HFFc6 (cell line): ENCODE measurements around the gene MED23. TPM values are rescaled to one million over a fixed set of nuclear protein-coding genes. Genes with fewer than 3 reads are reported as not detected.

Experiments
- DNase-seq: peaks from one replicate; pipeline ENCODE4 v3.0.0-alpha.2; 2018
- H3K27ac Mint-ChIP-seq: 2 replicates; pipeline ENCODE4 v1.8.0; 2020; ENCODE audit warnings: mild to moderate bottlenecking, mixed read lengths
- H3K27me3 Mint-ChIP-seq: 2 replicates; pipeline ENCODE4 v1.8.0; 2021; ENCODE audit warnings: mild to moderate bottlenecking, moderate library complexity, mixed read lengths; ENCODE audit not compliant: insufficient read depth
- H3K36me3 Mint-ChIP-seq: 2 replicates; pipeline ENCODE4 v1.8.0; 2021; ENCODE audit warnings: low read depth, mixed read lengths
- H3K4me1 Mint-ChIP-seq: 2 replicates; pipeline ENCODE4 v1.8.0; 2020; ENCODE audit warnings: low read depth, mixed read lengths
- H3K4me3 Mint-ChIP-seq: 2 replicates; pipeline ENCODE4 v1.8.0; 2020; ENCODE audit warnings: mild to moderate bottlenecking, moderate library complexity, mixed read lengths
- H3K9me3 Mint-ChIP-seq: 2 replicates; pipeline ENCODE4 v1.8.0; 2020; ENCODE audit warnings: mild to moderate bottlenecking, mixed read lengths
- total RNA-seq, 6 experiments: library from RNA; stranded (reverse); fragmentation: NEBNext Ultra II Directional; extraction: Animal tissue kit (Norgen Biotek cat#: 25700); gene quantifications; 2 replicates in 1 of 6; 3 replicates in 5 of 6; pipeline ENCODE4 v1.2.3, GENCODE V29; 2021
- TF ChIP-seq, protein P1 (sequence below): fragments of 200-600 bp; sonication (generic); IDR thresholded peaks from 2 replicates; pipeline ENCODE4 v1.5.0; 2021; ENCODE audit warnings: antibody characterized with exemption, mild to moderate bottlenecking

MED23 gene
- total RNA-seq, 6 experiments from 2014 or later = 20.5 to 27.3 (median 23.8) TPM

DNA sequence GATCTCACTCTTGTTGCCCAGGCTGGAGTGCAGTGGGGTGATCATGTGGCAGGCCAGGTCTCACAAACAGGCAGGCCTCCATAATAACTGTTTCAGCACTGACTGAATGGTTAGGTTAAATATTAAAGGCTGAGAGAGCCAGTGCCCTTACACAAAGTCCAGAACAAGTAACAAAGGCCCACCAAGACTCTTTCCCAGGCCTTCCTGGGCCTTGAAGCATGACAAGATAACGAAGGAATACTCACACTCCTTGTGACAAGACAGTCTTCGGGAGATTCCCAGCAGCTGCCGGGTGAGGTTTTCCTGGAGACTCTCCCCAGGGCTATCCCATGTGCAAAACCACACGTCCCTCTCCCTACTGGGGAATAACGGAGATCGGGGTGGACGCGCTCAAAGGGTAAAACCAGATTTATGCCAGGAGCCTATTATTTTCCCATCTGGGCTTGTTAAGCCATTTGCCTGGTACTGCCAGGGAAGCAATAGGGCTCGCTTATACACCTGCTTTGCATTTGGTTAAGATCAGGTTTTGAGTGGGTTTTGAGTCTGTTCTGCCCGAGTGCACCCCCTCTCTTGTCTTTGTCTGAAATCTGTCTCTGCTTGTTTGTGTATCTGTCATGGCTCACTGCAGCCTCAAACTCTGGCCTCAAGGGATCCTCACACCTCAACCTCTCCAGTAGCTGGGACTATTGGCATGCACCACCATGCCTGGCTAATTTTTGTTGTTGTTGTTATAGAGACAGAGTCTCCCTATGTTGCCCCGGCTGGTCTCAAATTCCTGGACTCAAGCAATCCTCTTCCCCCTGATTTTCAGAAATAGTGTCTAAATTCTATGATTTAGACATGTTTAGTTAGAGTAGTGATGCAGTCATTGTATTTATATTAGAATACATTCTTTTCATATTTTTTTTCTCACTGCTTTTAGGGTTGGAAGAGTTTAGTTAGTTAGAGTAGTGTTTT lies 7.6 kb upstream of the MED23 start:
- DNase-seq = no peak
- TF ChIP-seq, protein P1, sequence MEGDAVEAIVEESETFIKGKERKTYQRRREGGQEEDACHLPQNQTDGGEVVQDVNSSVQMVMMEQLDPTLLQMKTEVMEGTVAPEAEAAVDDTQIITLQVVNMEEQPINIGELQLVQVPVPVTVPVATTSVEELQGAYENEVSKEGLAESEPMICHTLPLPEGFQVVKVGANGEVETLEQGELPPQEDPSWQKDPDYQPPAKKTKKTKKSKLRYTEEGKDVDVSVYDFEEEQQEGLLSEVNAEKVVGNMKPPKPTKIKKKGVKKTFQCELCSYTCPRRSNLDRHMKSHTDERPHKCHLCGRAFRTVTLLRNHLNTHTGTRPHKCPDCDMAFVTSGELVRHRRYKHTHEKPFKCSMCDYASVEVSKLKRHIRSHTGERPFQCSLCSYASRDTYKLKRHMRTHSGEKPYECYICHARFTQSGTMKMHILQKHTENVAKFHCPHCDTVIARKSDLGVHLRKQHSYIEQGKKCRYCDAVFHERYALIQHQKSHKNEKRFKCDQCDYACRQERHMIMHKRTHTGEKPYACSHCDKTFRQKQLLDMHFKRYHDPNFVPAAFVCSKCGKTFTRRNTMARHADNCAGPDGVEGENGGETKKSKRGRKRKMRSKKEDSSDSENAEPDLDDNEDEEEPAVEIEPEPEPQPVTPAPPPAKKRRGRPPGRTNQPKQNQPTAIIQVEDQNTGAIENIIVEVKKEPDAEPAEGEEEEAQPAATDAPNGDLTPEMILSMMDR = no peak
- peaks cover 6% of the 10 kb centered on the region for H3K27me3 Mint-ChIP-seq
- H3K9me3 Mint-ChIP-seq = no peaks in the 10 kb centered on the region
- peaks cover 7% of the 10 kb centered on the region; the same call in 1 of the 2 replicates for H3K4me1 Mint-ChIP-seq
- no peaks in the 10 kb centered on the region for H3K36me3 Mint-ChIP-seq
- no peak overlapping the region for H3K4me3 Mint-ChIP-seq
- H3K27ac Mint-ChIP-seq = no peak overlapping the region

DNA sequence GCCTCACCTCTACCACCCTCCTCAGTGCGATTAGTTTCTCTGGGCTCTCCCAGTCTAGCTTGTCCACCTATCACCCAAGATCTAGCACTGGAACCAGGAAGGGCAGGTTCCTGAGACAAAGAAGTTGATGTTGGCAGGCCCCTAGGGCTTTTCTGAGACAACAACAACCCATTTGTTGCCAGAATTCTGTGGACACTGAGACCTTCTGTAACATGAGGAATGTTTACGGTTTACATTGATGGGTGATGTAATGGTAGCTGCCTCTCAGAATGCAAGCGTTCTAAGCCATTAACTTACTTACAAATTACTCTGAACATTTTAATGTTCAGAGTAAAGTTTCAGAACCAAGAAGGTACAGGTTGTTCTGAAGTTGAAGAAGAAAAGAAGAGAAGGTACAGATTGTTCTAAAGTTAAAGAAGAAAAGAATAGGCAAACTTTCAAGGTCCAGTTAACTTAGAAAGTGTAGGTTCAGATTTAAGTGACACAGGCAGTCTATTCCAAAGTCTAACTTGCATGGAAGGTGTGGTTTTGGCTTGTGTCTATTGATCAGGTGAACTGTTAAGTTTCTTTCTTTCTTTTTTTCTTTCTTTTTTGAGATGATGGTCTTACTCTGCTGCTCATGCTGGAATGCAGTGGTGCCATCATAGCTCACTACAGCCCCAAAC lies 3.7 kb upstream of the MED23 start:
- TF ChIP-seq, protein P1 = no peak
- Mint-ChIP-seq H3K36me3 (peaks cover 6% of the 10 kb centered on the region), H3K4me1 (peaks cover 41% of the 10 kb centered on the region), H3K27me3 (peaks cover 6% of the 10 kb centered on the region), H3K27ac (no peak overlapping the region), H3K4me3 (no peak overlapping the region), H3K9me3 (no peaks in the 10 kb centered on the region)
- no peak for DNase-seq

DNA sequence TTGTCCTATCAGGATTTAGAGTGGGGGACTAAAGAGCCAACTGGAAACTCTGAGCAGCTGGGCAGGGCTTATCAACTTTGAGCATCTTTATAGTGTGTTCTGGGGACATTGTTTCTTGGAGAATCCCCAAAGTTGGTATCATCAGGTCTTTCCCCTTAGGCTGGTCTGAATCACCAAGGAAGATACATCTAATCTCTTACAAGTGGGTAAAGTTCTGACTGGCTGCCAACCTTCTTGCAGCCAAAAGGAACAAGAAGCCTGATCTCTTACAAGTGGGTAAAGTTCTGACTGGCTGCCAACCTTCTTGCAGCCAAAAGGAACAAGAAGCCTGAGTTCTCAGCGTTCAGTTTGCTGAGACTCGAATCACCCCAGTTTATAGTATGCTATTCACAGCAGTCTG lies 1.6 kb upstream of the MED23 start:
- Mint-ChIP-seq H3K9me3 (no peaks in the 10 kb centered on the region), H3K27ac (no peak overlapping the region), H3K4me1 (peaks cover 36% of the 10 kb centered on the region), H3K36me3 (peaks cover 6% of the 10 kb centered on the region), H3K4me3 (no peak overlapping the region; the same call in 1 of the 2 replicates), H3K27me3 (peaks cover 2% of the 10 kb centered on the region; the same call in 1 of the 2 replicates)
- peak; percentile 53 for DNase-seq
- TF ChIP-seq, protein P1 = no peak

DNA sequence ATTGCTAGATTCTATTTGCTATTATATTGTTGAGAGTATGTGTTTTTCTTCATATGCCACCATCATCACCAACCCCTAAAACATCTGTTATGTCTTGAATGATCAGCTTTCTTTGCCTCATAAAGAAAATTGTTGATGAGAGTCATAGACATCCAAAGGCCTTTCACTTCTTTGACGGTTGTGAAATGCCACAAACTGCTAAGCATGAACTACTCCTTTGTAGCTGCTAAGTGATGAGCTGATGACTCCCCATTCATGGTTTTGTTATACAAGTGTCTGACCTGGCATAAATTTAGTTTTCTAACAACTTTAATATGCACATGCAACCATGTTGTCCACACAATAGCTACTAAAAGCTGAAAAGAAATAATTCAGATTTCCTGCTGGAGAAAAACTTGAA lies 684 bp upstream of the MED23 start:
- peaks cover 6% of the 10 kb centered on the region for H3K36me3 Mint-ChIP-seq
- TF ChIP-seq, protein P1 = no peak
- no peak for DNase-seq
- peaks cover 36% of the 10 kb centered on the region for H3K4me1 Mint-ChIP-seq
- H3K27me3 Mint-ChIP-seq = peaks cover 2% of the 10 kb centered on the region; the same call in 1 of the 2 replicates
- peak overlapping the region; percentile 97 for H3K4me3 Mint-ChIP-seq
- no peaks in the 10 kb centered on the region for H3K9me3 Mint-ChIP-seq
- peak overlapping the region; percentile 32 for H3K27ac Mint-ChIP-seq

DNA sequence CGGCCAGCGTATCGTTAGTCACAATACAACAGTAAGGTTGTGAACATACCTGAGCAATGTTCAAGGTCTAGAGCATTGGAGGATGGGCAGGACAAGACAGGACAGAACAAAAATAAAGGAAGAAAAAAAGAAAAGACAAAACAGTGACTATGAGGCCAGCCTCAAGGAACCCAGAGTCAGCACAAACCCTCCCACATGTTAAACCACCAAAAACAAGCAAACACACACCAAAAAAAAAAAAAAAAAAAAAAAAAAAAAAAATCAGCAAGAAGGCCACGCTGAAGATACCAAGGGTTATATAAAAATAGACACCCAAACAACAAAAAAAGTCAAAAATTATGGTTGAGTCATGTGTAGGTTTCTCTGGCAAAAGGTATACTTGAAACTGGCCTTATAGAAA lies 12.8 kb downstream of the MED23 start:
- DNase-seq = no peak
- Mint-ChIP-seq H3K9me3 (no peaks in the 10 kb centered on the region), H3K36me3 (0 out of 2 replicates have a peak, but pooled peaks cover 5% of the 10 kb centered on the region), H3K27me3 (no peaks in the 10 kb centered on the region), H3K4me3 (no peak overlapping the region), H3K27ac (no peak overlapping the region), H3K4me1 (no peaks in the 10 kb centered on the region)
- TF ChIP-seq, protein P1 = no peak
